K562 (cell line): ENCODE data around the gene SLC49A4. TPM values are rescaled to one million over a fixed set of nuclear protein-coding genes. Genes with fewer than 3 reads are reported as not detected.

Experiments
- CEBPG ChIP-seq, 3 experiments: fragments of 200-800 bp in 1 of 3; sonication (Bioruptor generic) in 1 of 3; sonication (generic) in 1 of 3; formaldehyde crosslinking in 1 of 3; IDR thresholded peaks in 2 of 3; conservative IDR thresholded peaks in 1 of 3; 2 replicates each; pipeline versions ENCODE4 v1.6.1 to v1.8.0; 2016 to 2022; ENCODE audit warnings: missing compliant biosample characterization in 2 of 3, missing genetic modification characterization in 2 of 3, mild to moderate bottlenecking in 1 of 3, missing genetic modification reagents in 1 of 3
- HNRNPUL1 ChIP-seq: fragments of 200-400 bp; formaldehyde crosslinking; IDR thresholded peaks from 2 replicates; pipeline ENCODE4 v1.6.1; 2017; ENCODE audit warnings: low read length
- KDM5B ChIP-seq: fragments of 200-600 bp; sonication (generic); IDR thresholded peaks from 2 replicates; pipeline ENCODE4 v1.6.1; 2012; ENCODE audit warnings: low read depth, mild to moderate bottlenecking, moderate library complexity, low read length, control low read depth, inconsistent platforms; ENCODE audit not compliant: insufficient replicate concordance
- NFXL1 ChIP-seq: fragments of 450-650 bp; formaldehyde crosslinking; IDR thresholded peaks from 2 replicates; pipeline ENCODE4 v1.4.0; 2021; ENCODE audit warnings: mild to moderate bottlenecking
- POLR2H ChIP-seq: IDR thresholded peaks from 2 replicates; pipeline ENCODE4 v1.6.1; 2016; ENCODE audit warnings: missing genetic modification characterization, low read depth, mild to moderate bottlenecking, control low read depth, missing compliant biosample characterization, moderate library complexity
- RFX1 ChIP-seq: fragments of 450-650 bp; IDR thresholded peaks from 2 replicates; pipeline ENCODE4 v1.6.1; 2016; ENCODE audit warnings: mild to moderate bottlenecking, moderate library complexity
- ZC3H11A ChIP-seq: IDR thresholded peaks from 2 replicates; pipeline ENCODE4 v1.6.1; 2012; ENCODE audit warnings: low read depth, low read length, improper control_type of control experiment
- ZFP30 ChIP-seq: fragments of 250-450 bp; sonication (Bioruptor Pico); IDR thresholded peaks from 2 replicates; pipeline ENCODE4 v1.8.0; 2022; ENCODE audit warnings: moderate library complexity, mild to moderate bottlenecking, inconsistent platforms, borderline replicate concordance
- ZNF316 ChIP-seq: fragments of 450-650 bp; IDR thresholded peaks from 2 replicates; pipeline ENCODE4 v1.6.1; 2016
- ZNF431 ChIP-seq: sonication (generic); formaldehyde crosslinking; IDR thresholded peaks from 2 replicates; pipeline ENCODE4 v1.8.0; 2022; ENCODE audit warnings: mild to moderate bottlenecking, missing genetic modification reagents
- ZNF76 ChIP-seq: fragments of 250-450 bp; sonication (Bioruptor Pico); IDR thresholded peaks from 2 replicates; pipeline ENCODE4 v1.4.0; 2020; ENCODE audit warnings: mild to moderate bottlenecking, moderate library complexity, borderline replicate concordance
- polyA plus RNA-seq, 8 experiments: library from polyadenylated mRNA; depleted of rRNA in 4 of 8; stranded (reverse) in 5 of 8; unstranded in 3 of 8; fragments of >200 nt; fragmentation: Nextera tagmentation in 2 of 8; fragmentation: Illumina TruSeq in 1 of 8; extraction: Ambion mirVana in 2 of 8; extraction: Trizol in 1 of 8; gene quantifications; 2 replicates each; pipeline versions ENCODE4 v1.2.1 to v1.2.3, GENCODE V29; 2011 to 2014; ENCODE audit warnings: inconsistent platforms in 1 of 8, missing spikeins in 1 of 8
- total RNA-seq, 7 experiments: library from RNA; depleted of rRNA in 6 of 7; stranded (reverse); fragments of >200 nt in 6 of 7; fragmentation: Illumina TruSeq in 2 of 7; extraction: Trizol in 2 of 7; gene quantifications; 2 replicates each; pipeline versions ENCODE4 v1.2.1 to v1.2.3, GENCODE V29; 2011 to 2021; ENCODE audit warnings: low replicate concordance in 1 of 7
- TF ChIP-seq, protein P1 (sequence below): fragments of 450-650 bp; IDR thresholded peaks from 2 replicates; pipeline ENCODE4 v1.6.1; 2017; ENCODE audit warnings: antibody characterized with exemption, mild to moderate bottlenecking
- TF ChIP-seq, protein P2 (sequence below): fragments of 200-800 bp; sonication (Bioruptor generic); IDR thresholded peaks from 2 replicates; pipeline ENCODE4 v1.6.1; 2017; ENCODE audit warnings: missing genetic modification characterization, missing compliant biosample characterization
- TF ChIP-seq, protein P3 (sequence below): sonication (generic); formaldehyde crosslinking; IDR thresholded peaks from 2 replicates; pipeline ENCODE4 v1.8.0; 2022; ENCODE audit warnings: mild to moderate bottlenecking, missing genetic modification reagents
- TF ChIP-seq, protein P4 (sequence below), 2 experiments: IDR thresholded peaks; 2 replicates each; pipeline ENCODE4 v1.6.1; 2012; ENCODE audit warnings: improper control_type of control experiment in 2 of 2, low read depth in 2 of 2, low read length in 2 of 2, borderline replicate concordance in 1 of 2
- TF ChIP-seq, protein P5 (sequence below): sonication (generic); IDR thresholded peaks from 2 replicates; pipeline ENCODE4 v1.6.1; 2016

The SLC49A4 gene
- total and polyA plus RNA-seq, 9 of the 15 experiments (the other 6 are each of a cell fraction or from before 2014, with no cell fraction given) = 0.15 to 1.3 (median 0.83) TPM

DNA sequence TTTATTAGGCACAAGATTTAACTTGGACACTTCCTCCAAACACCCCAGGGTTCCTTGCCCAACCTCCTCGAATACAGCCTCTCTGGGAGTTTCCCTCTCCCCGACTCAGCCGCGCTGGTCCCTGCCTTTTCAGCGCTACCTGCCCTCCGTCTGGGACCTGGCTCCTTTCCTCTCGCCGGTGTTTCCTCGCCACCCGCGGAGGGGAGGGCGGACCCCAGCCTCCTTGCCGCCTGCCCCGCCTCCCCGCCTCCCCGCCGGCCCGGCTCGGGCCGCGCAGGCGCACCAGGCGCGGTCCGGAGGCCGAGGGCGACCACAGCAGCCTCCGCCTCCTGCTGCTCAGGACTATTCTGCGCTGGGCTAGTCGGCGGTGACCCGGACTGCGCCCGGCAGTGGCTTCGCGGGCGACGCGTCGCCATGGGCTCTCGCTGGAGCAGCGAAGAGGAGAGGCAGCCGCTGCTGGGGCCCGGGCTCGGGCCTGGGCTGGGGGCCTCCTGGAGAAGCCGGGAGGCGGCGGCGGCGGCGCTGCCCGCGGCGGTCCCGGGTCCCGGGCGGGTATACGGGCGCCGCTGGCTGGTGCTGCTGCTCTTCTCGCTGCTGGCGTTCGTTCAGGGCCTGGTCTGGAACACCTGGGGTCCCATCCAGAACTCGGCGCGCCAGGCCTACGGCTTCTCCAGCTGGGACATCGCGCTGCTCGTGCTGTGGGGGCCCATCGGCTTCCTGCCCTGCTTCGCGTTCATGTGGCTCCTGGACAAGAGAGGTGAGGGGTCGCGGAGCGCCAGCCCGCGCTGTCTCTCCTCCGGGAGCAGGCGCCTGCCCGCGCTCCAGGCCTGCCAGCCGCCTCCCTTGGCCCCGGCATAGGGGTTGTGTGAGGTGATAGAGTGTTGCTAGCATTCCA, at the start of gene SLC49A4 (continued):
- TF ChIP-seq, protein P1, sequence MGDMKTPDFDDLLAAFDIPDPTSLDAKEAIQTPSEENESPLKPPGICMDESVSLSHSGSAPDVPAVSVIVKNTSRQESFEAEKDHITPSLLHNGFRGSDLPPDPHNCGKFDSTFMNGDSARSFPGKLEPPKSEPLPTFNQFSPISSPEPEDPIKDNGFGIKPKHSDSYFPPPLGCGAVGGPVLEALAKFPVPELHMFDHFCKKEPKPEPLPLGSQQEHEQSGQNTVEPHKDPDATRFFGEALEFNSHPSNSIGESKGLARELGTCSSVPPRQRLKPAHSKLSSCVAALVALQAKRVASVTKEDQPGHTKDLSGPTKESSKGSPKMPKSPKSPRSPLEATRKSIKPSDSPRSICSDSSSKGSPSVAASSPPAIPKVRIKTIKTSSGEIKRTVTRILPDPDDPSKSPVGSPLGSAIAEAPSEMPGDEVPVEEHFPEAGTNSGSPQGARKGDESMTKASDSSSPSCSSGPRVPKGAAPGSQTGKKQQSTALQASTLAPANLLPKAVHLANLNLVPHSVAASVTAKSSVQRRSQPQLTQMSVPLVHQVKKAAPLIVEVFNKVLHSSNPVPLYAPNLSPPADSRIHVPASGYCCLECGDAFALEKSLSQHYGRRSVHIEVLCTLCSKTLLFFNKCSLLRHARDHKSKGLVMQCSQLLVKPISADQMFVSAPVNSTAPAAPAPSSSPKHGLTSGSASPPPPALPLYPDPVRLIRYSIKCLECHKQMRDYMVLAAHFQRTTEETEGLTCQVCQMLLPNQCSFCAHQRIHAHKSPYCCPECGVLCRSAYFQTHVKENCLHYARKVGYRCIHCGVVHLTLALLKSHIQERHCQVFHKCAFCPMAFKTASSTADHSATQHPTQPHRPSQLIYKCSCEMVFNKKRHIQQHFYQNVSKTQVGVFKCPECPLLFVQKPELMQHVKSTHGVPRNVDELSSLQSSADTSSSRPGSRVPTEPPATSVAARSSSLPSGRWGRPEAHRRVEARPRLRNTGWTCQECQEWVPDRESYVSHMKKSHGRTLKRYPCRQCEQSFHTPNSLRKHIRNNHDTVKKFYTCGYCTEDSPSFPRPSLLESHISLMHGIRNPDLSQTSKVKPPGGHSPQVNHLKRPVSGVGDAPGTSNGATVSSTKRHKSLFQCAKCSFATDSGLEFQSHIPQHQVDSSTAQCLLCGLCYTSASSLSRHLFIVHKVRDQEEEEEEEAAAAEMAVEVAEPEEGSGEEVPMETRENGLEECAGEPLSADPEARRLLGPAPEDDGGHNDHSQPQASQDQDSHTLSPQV = 0 out of 2 replicates have a peak, but pooled peaks have one; percentile 21
- TF ChIP-seq ZNF316 (no peak), ZNF76 (no peak), ZFP30 (CRISPR knock-in tag) (no peak), ZNF431 (CRISPR knock-in tag) (no peak), HNRNPUL1 (no peak), RFX1 (no peak), POLR2H (tag) (no peak), CEBPG (CRISPR knock-in tag; IDR thresholded peaks at IDR 0.05) (no peak), CEBPG (tag; conservative IDR thresholded peaks at IDR 0.05 in 1 of 2, IDR thresholded peaks at IDR 0.05 in 1 of 2) (no peak), NFXL1 (CRISPR knock-in tag) (no peak), KDM5B (peak; percentile 64), ZC3H11A (no peak)
- TF ChIP-seq, protein P2, sequence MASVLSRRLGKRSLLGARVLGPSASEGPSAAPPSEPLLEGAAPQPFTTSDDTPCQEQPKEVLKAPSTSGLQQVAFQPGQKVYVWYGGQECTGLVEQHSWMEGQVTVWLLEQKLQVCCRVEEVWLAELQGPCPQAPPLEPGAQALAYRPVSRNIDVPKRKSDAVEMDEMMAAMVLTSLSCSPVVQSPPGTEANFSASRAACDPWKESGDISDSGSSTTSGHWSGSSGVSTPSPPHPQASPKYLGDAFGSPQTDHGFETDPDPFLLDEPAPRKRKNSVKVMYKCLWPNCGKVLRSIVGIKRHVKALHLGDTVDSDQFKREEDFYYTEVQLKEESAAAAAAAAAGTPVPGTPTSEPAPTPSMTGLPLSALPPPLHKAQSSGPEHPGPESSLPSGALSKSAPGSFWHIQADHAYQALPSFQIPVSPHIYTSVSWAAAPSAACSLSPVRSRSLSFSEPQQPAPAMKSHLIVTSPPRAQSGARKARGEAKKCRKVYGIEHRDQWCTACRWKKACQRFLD (CRISPR knock-in tag) = 0 out of 2 replicates have a peak, but pooled peaks have one; percentile 50
- TF ChIP-seq, protein P3, sequence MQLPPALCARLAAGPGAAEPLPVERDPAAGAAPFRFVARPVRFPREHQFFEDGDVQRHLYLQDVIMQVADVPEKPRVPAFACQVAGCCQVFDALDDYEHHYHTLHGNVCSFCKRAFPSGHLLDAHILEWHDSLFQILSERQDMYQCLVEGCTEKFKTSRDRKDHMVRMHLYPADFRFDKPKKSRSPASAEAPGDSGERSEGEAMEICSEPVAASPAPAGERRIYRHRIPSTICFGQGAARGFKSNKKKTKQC = no peak
- TF ChIP-seq, protein P4, sequence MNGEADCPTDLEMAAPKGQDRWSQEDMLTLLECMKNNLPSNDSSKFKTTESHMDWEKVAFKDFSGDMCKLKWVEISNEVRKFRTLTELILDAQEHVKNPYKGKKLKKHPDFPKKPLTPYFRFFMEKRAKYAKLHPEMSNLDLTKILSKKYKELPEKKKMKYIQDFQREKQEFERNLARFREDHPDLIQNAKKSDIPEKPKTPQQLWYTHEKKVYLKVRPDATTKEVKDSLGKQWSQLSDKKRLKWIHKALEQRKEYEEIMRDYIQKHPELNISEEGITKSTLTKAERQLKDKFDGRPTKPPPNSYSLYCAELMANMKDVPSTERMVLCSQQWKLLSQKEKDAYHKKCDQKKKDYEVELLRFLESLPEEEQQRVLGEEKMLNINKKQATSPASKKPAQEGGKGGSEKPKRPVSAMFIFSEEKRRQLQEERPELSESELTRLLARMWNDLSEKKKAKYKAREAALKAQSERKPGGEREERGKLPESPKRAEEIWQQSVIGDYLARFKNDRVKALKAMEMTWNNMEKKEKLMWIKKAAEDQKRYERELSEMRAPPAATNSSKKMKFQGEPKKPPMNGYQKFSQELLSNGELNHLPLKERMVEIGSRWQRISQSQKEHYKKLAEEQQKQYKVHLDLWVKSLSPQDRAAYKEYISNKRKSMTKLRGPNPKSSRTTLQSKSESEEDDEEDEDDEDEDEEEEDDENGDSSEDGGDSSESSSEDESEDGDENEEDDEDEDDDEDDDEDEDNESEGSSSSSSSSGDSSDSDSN (IDR thresholded peaks at IDR 0.05; ENCODE audit: borderline replicate concordance in 1 of 2, low read depth in 2 of 2, low read length in 2 of 2) = 0 out of 4 replicates have a peak, but pooled peaks of 1 of the 2 experiments have one; percentile 22
- TF ChIP-seq, protein P5, sequence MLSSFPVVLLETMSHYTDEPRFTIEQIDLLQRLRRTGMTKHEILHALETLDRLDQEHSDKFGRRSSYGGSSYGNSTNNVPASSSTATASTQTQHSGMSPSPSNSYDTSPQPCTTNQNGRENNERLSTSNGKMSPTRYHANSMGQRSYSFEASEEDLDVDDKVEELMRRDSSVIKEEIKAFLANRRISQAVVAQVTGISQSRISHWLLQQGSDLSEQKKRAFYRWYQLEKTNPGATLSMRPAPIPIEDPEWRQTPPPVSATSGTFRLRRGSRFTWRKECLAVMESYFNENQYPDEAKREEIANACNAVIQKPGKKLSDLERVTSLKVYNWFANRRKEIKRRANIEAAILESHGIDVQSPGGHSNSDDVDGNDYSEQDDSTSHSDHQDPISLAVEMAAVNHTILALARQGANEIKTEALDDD = 0 out of 2 replicates have a peak, but pooled peaks have one; percentile 18
